Measurements from ENCODE around the gene SCRN2.

- TF ChIP-seq CREB5 (CRISPR knock-in tag; IDR thresholded peaks at IDR 0.05; ENCODE audit: low read depth) (no peak), PATZ1 (CRISPR knock-in tag; IDR thresholded peaks at IDR 0.05; ENCODE audit: borderline replicate concordance) (no peak), TOX (CRISPR knock-in tag; IDR thresholded peaks at IDR 0.05; ENCODE audit: borderline replicate concordance) (no peak), OSR1 (CRISPR knock-in tag; IDR thresholded peaks at IDR 0.05) (no peak), ZC3H10 (CRISPR knock-in tag; IDR thresholded peaks at IDR 0.05) (no peak), ZFP30 (CRISPR knock-in tag; IDR thresholded peaks at IDR 0.05) (no peak), ARNTL (CRISPR knock-in tag; IDR thresholded peaks at IDR 0.05; ENCODE audit: borderline replicate concordance, low read depth) (no peak)
These were observed 12.5 kb upstream of the SCRN2 start for GRCh38 chr17:47853616-47854015.

Data from SK-N-SH treated with all-trans-retinoic acid at 6 μM for 48 hours (cell line).